Fibroblast of skin of back (primary cell): ENCODE measurements around the gene ZSWIM4.

ENCODE experiments used
- DNase-seq: peaks from one replicate; pipeline ENCODE4 v3.0.0-alpha.2; 2013

ZSWIM4 gene

GRCh38 chr19:13876834-13877233 is 81.6 kb downstream of the ZSWIM4 start, which contains the start of gene NANOS3:
Gene NANOS3 (plus strand): TSS chr19:13877134. CDS start chr19:13877249, 115 bp downstream.
- DNase-seq = no peak

- no peak for DNase-seq
Measured at GRCh38 chr19:13877303-13877702, 82.1 kb downstream of the ZSWIM4 start.

- peak; percentile 93 for DNase-seq
Measured at GRCh38 chr19:13880059-13881043, 85.1 kb downstream of the ZSWIM4 start.

- DNase-seq = peak; percentile 34
Measured at GRCh38 chr19:13881251-13881691, 86.0 kb downstream of the ZSWIM4 start.
